Fibroblast of lung (primary cell): Measurements from ENCODE around the gene SLC13A3. TPM values are rescaled to one million over a fixed set of nuclear protein-coding genes. Genes with fewer than 3 reads are reported as not detected.

Source experiments
- DNase-seq, 2 donors: peaks; one replicate each; pipeline versions ENCODE4 v3.0.0 to v3.0.0-alpha.2; 2010; ENCODE audit warnings: low read depth in 2 of 2
- H2AFZ ChIP-seq: 2 replicates; pipeline ENCODE4 v1.5.1; 2012; ENCODE audit warnings: low read length, control low read depth, inconsistent platforms
- H3K27ac ChIP-seq: 2 replicates; pipeline ENCODE4 v1.5.1; 2011; ENCODE audit warnings: low read length, control low read depth; ENCODE audit not compliant: insufficient read depth
- H3K27me3 ChIP-seq: 2 replicates; pipeline ENCODE4 v1.5.1; 2011; ENCODE audit warnings: mild to moderate bottlenecking, low read length; ENCODE audit not compliant: control insufficient read depth, insufficient read depth
- H3K36me3 ChIP-seq: 2 replicates; pipeline ENCODE4 v1.5.1; 2011; ENCODE audit warnings: low read length; ENCODE audit not compliant: control insufficient read depth, insufficient read depth
- H3K4me1 ChIP-seq: 2 replicates; pipeline ENCODE4 v1.5.1; 2011; ENCODE audit warnings: low read length; ENCODE audit not compliant: control insufficient read depth, insufficient read depth; ENCODE audit errors: extremely low read depth
- H3K4me2 ChIP-seq: 2 replicates; pipeline ENCODE4 v1.5.1; 2011; ENCODE audit warnings: low read length, control low read depth; ENCODE audit not compliant: insufficient read depth; ENCODE audit errors: extremely low read depth
- H3K4me3 ChIP-seq, 4 experiments: fragments of 200-600 bp in 1 of 4; sonication (generic) in 1 of 4; replicated peaks in 1 of 4; 2 replicates each; pipeline ENCODE4 v1.5.1; 2011 to 2016; ENCODE audit warnings: low read length in 4 of 4, low read depth in 3 of 4, mild to moderate bottlenecking in 3 of 4, control low read depth in 2 of 4, inconsistent platforms in 1 of 4, mixed read lengths in 1 of 4; ENCODE audit not compliant: insufficient read depth in 1 of 4; ENCODE audit errors: control extremely low read depth in 1 of 4
- H3K79me2 ChIP-seq: 2 replicates; pipeline ENCODE4 v1.5.1; 2012; ENCODE audit warnings: mild to moderate bottlenecking, low read length, inconsistent platforms; ENCODE audit not compliant: control insufficient read depth, insufficient read depth
- H3K9ac ChIP-seq: 2 replicates; pipeline ENCODE4 v1.5.1; 2011; ENCODE audit warnings: mild to moderate bottlenecking, low read length, control low read depth; ENCODE audit not compliant: insufficient read depth
- H3K9me3 ChIP-seq: 2 replicates; pipeline ENCODE4 v1.5.1; 2012; ENCODE audit warnings: low read depth, low read length; ENCODE audit not compliant: control insufficient read depth, insufficient read depth
- H4K20me1 ChIP-seq: 2 replicates; pipeline ENCODE4 v1.5.1; 2011; ENCODE audit warnings: low read length; ENCODE audit not compliant: control insufficient read depth, insufficient read depth; ENCODE audit errors: extremely low read depth
- CTCF ChIP-seq, 2 donors: IDR thresholded peaks in 1 of 2; conservative IDR thresholded peaks in 1 of 2; 1 replicate in 1 of 2; 2 replicates in 1 of 2; pipeline ENCODE4 v1.5.1; 2011 to 2012; ENCODE audit warnings: low read length in 2 of 2, control low read depth in 1 of 2, inconsistent platforms in 1 of 2, low read depth in 1 of 2, mild to moderate bottlenecking in 1 of 2
- EZH2 ChIP-seq: IDR thresholded peaks from 2 replicates; pipeline ENCODE4 v1.5.1; 2012; ENCODE audit warnings: low read length, control low read depth, mild to moderate bottlenecking; ENCODE audit errors: missing control alignments
- polyA plus RNA-seq, 2 donors: library from polyadenylated mRNA; depleted of rRNA in 1 of 2; stranded (reverse) in 1 of 2; unstranded in 1 of 2; fragments of >200 nt; gene quantifications; 2 replicates each; pipeline ENCODE4 v1.2.1, GENCODE V29; 2011 to 2012; ENCODE audit warnings: missing spikeins in 1 of 2
- total RNA-seq: library from RNA; depleted of rRNA; stranded (reverse); fragments of >200 nt; gene quantifications from 2 replicates; pipeline ENCODE4 v1.2.1, GENCODE V29; 2014

SLC13A3 gene
- total and polyA plus RNA-seq, 2 donors (not counting 1 experiment from before 2014, with no cell fraction given), result 2.2 to 5.6 TPM

GRCh38 chr20:46626758-46627157, 24.5 kb downstream of the SLC13A3 start:
- Histone ChIP-seq H3K9ac (no peak overlapping the region), H2AFZ (no peak overlapping the region), H3K27me3 (no peaks in the 10 kb centered on the region), H3K4me3 (no peak overlapping the region), H3K36me3 (no peaks in the 10 kb centered on the region), H4K20me1 (no peaks in the 10 kb centered on the region), H3K79me2 (no peaks in the 10 kb centered on the region), H3K27ac (no peak overlapping the region), H3K9me3 (no peaks in the 10 kb centered on the region), H3K4me1 (no peaks in the 10 kb centered on the region), H3K4me2 (no peak overlapping the region)
- TF ChIP-seq EZH2 (no peak), CTCF (conservative IDR thresholded peaks at IDR 0.05 in 1 of 2, IDR thresholded peaks at IDR 0.05 in 1 of 2; ENCODE audit: low read depth in 1 of 2, low read length in 2 of 2) (no peak)
- DNase-seq, result no peak

GRCh38 chr20:46625875-46626373, 25.3 kb downstream of the SLC13A3 start:
- no peaks in the 10 kb centered on the region for H3K4me1 ChIP-seq
- no peak for TF ChIP-seq CTCF (conservative IDR thresholded peaks at IDR 0.05 in 1 of 2, IDR thresholded peaks at IDR 0.05 in 1 of 2; ENCODE audit: low read depth in 1 of 2, low read length in 2 of 2)
- H3K4me2 ChIP-seq, result no peak overlapping the region
- DNase-seq, result no peak
- no peak overlapping the region for H3K4me3 ChIP-seq
- no peaks in the 10 kb centered on the region for H4K20me1 ChIP-seq
- no peaks in the 10 kb centered on the region for H3K27me3 ChIP-seq
- no peak overlapping the region for H3K9ac ChIP-seq
- H2AFZ ChIP-seq, result no peak overlapping the region
- no peaks in the 10 kb centered on the region for H3K79me2 ChIP-seq
- H3K36me3 ChIP-seq, result no peaks in the 10 kb centered on the region
- no peaks in the 10 kb centered on the region for H3K9me3 ChIP-seq
- H3K27ac ChIP-seq, result no peak overlapping the region

- Histone ChIP-seq H3K27ac (no peak overlapping the region), H3K4me1 (no peaks in the 10 kb centered on the region), H3K36me3 (no peaks in the 10 kb centered on the region), H2AFZ (no peak overlapping the region), H4K20me1 (no peaks in the 10 kb centered on the region), H3K4me3 (no peak overlapping the region), H3K79me2 (no peaks in the 10 kb centered on the region), H3K9ac (no peak overlapping the region), H3K9me3 (no peaks in the 10 kb centered on the region), H3K4me2 (no peak overlapping the region), H3K27me3 (no peaks in the 10 kb centered on the region)
- TF ChIP-seq CTCF (conservative IDR thresholded peaks at IDR 0.05 in 1 of 2, IDR thresholded peaks at IDR 0.05 in 1 of 2; ENCODE audit: low read depth in 1 of 2, low read length in 2 of 2), result no peak
- TF ChIP-seq EZH2, result no peak
- DNase-seq, result no peak
These were observed 26.3 kb downstream of the SLC13A3 start for GRCh38 chr20:46624946-46625345.
